Activated naive CD4-positive, alpha-beta T cell treated with Interleukin-2 at 50 U/mL for 16 hours (primary cell): ENCODE data around the gene SCAMP4.

ENCODE experiments used
- DNase-seq: peaks from one replicate; pipeline ENCODE4 v3.0.0-alpha.2; 2020

Gene SCAMP4

DNA sequence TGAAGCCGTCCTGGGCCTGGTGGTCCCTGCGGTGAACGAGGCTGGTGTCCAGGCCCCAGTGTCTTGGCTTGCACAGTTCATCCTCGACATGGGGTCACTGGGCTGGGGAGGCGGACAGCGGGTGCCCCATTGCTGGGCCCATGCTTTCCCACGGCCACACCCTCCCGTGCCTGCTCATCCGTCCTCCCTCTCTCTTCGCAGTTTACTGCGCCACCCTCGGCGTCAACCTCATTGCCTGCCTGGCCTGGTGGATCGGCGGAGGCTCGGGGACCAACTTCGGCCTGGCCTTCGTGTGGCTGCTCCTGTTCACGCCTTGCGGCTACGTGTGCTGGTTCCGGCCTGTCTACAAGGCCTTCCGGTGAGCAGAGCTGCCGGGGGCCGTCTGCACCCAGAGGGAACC lies 12.7 kb downstream of the SCAMP4 start:
- no peak for DNase-seq

DNA sequence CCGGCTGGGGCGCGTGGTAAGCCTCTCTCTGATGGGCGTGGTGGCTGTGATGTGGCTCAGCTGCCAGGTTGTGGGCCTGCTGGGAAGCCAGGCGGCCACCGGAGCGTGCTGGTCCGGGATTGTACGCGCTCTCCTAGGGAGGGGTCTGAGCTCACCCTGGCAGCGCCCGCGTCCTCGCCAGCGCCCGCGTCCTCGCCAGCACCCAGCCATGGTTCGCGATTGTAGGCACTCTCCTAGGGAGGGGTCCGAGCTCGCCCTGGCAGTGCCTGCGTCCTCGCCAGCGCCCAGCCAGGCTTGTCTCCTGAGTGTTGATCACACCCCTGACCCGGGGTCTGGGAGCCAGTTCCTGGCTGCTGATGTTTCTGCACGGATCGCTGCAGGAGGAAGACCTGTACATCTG lies 13.8 kb downstream of the SCAMP4 start:
- DNase-seq: no peak

DNA sequence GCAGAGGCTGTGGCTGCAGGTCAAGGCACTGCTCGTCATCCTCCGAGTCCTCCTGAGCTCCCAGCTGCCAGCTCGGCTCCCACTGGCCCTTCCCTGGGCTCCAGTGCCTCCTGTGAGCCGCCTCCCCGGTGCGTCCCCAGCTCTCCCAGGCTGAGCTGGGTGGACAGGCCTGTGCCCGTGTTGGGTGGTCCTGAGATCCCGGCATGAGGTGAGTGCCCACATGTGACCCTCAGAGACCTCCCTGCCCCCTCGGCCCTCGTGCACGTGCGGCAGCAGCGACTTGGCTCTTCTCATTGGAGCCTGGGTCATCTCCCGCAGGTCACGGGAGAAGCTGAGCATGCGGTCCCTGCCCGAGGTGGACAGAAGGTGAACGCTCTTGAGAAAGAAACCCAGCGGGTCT lies 15.4 kb downstream of the SCAMP4 start:
- no peak for DNase-seq

DNA sequence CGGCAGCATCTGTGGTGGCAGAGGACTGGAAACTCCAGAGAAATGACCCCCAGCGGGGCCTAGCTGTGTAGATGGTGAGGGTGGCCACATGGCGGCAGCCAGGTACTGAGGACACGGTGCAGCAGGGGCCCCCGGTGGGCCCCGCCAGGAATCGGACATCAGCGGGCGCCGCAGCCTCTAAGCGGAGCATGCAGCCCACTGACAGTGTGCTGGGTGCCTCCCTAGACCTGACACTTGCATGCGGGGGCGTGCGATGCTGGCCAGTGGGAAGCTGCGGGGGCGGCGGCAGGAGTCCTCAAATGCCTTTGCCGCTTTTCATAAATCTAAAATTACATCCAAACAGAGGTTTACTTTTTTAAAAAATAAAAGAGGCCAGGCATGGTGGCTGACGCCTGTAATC lies 16.1 kb downstream of the SCAMP4 start:
- DNase-seq: no peak

DNA sequence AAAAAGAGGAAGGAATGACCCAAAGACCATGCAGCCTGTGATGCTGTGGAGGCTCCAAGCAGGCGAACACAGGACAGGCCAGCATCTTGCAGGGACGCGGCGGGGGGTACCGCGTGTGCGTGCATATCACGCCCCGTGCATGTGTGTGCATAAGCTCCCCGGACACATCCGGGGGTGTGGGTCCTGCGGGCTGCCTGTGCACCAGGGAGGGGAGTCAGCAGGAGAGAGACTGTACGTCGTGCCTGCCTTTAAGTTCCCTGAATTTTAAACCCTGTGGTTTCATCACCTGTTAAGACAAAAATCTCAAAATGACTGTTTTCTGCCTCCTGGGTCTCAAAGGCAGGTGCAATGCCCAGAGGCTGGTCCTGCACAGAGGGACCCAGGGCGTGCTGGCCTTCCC lies 16.6 kb downstream of the SCAMP4 start:
- DNase-seq: no peak

DNA sequence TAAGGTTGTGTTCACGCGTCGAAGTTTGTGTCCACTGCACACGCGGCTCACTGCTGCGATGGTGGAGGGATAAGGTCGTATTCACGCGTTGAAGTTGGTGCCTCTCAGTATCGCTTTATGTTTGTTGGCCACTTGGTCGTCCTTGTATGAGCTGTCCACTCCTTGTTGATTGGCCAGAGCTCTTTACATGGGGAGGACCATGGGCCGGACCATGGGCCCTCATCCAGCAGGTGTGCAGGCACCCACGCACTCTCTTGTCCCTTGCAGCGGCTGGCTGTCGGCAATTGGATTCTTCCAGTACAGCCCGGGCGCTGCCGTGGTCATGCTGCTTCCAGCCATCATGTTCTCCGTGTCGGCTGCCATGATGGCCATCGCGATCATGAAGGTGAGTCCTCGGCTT lies 17.6 kb downstream of the SCAMP4 start:
- DNase-seq: no peak

DNA sequence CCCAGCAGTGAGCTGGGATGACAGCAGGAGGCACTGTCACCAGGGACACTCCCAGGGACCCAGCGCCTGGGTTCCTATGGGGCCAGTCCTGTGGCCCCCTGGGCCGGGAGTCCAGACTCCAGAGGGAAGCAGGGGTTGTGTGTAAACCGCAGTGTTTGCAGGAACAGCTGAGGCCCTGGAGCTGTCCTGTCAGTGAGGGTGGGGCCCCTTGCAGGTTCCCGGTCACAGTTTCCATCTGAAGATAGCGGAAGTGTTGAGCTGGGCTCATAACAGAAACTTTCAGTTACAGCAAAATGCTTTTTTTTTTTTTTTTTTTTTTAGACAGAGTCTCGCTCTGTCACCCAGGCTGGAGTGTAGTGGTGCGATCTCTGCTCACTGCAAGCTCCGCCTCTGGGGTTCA lies 18.1 kb downstream of the SCAMP4 start:
- peak; percentile 59 for DNase-seq

DNA sequence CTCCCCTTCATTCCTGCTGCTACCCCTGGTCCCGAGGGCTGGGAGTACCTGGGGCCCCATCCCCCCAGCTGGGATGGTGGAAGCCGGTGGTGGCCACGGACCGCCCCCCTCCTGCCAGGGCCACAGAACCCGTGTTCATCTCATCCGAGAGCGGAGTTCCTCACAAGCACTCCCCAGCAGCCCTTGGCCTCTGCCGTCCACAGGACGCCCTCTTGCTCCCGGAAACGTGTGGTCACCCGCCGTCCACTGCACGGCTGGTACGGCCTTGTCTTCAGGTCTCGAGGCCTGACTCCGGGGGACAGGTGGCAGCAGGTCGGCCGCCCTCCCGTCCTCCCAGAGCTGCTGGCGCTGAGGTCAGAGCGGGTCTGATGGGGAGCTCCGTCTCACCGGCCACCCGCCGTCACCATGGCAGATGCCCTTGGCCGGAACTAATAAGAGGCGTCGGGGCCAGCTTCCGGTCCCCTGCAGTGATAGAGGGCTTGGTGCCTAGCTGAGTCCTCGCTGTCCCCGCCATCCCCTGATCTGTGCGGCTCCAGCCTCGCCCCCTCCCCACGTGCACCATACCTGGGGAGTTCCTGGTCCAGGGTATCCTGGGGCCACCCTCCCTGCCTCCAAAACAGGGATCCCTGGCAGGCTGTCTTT lies 19.2 kb downstream of the SCAMP4 start:
- no peak for DNase-seq

DNA sequence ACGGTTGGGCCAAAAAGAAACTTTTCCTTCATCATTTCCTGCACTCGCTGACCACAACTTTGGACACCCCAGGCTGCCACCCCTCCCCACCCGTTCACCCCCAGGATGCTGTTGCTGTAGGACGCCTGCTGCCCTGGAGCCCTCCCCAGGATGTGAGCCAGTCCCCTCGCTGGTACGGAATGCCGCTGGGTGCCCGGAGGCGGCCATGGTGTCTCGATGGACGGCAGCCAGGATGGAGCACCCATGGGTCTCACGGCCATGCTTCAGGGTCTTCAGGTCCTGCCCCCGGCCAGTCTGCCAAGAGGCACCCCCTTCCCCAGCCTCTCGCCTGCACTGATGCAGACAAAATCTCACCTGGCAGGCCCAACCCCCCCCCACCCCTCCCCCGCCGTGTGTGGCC lies 20.3 kb downstream of the SCAMP4 start:
- DNase-seq: no peak

DNA sequence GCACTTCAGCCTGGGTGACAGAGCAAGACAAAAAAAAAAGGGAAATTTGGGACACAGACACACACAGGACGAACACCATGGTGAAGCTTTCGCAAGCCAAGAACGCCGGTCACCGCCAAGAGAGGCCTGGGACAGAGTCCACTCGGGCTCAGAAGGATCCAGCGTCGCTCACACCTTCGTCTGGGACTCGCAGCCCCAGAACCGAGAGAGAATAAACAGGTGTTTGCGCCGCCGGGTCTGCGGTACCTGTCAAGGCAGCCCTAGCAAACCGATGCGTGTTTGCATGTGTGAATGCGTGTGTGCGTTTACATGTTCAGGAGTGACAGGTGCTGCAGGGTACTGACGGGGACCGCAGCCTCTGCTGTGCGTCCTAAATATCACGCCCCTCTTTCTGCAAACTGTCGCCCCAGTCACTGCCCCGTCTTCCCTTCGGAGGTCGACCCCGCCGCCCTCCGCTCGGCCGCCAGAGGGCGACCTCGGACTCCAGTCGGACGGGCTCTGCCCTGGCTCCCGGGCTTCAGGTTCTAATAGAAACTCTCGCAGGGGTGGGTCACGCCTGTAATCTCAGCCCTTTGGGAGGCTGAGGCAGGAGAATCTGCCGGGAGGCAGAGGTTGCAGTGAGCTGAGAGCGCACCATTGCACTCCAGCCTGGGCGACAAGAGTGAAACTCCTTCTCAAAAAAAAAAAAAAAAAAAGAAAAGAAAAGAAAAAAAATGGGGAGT lies 24.0 kb downstream of the SCAMP4 start:
- peak; percentile 79 for DNase-seq

DNA sequence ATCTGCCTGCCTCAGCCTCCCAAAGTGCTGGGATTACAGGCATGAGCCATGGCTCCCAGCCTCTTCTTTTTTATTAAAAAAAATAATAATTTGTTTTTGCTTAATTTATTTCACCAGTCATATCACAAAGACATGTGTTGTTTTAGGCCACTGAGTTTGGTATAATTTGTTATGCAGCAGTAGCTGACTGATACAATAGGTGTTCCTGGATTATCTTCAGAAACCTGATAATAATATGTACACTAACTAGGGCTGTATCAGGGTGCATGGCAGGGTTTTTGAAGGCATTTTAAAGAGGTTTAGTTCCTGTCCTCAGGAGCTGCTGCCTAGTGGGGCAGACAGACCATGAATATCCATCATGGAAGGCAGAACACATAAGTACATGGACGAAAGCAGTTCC lies 26.2 kb downstream of the SCAMP4 start:
- DNase-seq: no peak

DNA sequence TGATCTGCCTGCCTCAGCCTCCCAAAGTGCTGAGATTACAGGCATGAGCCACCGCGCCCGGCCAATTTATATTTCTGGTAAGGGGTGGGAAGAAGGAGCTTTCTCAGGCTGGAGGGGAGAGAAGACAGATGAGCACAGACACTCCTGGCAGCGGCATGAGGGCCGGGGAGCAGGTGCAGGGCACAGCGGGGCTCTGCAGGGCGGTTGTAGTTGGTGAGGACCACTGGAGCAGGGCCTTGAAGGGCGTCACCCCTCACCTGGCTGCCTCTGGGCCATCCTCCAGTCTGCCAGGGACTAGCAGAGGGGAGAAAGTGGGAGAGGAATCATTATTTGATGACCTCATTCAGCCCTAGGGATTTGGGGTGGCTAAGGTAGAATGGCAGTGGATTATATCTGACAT lies 27.2 kb downstream of the SCAMP4 start:
- no peak for DNase-seq

DNA sequence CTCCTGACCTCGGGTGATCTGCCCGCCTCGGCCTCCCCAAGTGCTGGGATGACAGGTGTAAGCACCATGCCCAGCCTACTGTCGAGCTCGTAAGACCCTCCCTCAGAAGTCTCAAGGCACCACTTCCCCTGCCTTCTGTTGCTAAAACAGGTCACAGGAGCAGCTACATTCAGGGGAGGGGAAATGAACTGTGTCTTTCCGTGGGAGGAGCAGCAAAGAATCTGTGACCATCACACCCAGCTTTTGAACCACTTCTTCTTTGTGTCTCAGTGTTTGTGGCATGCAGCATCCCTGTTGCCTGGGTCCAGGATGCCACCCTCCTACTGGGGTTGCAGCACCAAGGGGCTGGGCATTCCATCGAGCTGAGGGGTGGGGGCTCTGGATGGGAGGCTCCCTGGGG lies 28.0 kb downstream of the SCAMP4 start:
- DNase-seq: no peak

DNA sequence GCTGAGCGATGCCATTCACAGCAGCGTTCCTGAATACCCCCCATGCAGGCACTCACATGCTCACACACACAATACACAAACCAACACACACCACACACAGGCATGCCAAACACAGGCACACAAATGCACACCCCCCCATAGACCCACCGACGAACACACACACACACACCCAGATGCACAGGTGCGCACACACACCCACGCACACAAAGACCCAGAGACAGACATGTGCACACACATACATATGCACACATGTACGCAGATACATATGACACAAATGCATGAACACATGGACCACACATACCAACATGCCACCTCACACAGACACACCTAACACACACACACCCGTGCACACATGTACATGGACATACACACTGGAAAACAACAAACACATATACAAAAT lies 28.7 kb downstream of the SCAMP4 start:
- DNase-seq: no peak

DNA sequence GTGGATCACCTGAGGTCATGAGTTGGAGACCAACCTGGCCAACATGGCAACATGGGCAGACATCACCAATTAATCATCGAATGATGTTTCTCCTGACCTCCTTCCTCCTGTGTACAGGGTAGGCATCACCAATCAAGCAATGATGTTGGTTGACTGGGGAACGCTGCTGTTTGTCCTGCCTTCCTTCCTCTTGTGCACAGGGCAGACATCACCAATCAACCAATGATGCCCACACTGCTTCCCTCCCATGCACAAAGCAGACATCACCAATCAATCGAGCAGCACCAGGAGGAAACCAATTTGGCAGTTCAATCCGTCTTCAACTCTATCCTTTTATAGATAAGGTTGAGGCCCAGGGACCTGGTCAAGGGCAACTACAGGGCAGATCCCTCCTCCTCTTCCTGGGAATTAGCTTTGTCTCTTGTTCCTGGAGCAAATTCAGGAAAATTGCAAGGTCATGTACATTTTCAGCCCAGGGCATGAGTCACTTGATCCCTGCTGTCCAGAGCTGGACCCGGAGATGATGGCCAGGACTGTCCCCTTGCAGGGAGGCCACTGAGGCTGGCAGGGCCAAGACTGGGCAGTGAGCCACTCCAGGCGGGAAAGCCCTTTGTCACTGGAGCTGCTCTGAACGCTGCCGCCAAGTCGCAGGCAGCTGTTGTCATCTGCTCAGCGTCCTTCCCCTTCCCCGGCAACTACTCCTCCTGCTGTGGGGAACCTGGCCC lies 30.4 kb downstream of the SCAMP4 start:
- peak; percentile 6 for DNase-seq

DNA sequence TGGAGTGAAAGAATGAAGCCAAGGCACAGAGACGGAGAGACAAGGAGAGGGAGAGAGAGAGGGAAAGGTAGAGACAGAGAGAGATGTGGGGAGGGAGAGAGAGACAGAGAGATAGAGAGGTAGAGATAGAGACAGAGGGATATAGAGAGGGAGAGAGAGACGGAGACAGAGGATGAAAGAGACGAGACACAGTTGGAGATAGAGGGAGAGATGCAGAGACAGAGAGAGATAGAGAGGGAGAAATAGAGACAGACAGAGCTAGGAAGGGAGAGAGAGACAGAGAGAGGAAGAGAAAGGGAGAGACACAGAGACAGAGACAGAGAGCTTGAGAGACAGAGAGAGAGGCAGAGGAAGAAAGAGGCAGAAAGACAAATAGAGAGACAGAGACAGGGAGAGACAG lies 31.2 kb downstream of the SCAMP4 start:
- DNase-seq: no peak

DNA sequence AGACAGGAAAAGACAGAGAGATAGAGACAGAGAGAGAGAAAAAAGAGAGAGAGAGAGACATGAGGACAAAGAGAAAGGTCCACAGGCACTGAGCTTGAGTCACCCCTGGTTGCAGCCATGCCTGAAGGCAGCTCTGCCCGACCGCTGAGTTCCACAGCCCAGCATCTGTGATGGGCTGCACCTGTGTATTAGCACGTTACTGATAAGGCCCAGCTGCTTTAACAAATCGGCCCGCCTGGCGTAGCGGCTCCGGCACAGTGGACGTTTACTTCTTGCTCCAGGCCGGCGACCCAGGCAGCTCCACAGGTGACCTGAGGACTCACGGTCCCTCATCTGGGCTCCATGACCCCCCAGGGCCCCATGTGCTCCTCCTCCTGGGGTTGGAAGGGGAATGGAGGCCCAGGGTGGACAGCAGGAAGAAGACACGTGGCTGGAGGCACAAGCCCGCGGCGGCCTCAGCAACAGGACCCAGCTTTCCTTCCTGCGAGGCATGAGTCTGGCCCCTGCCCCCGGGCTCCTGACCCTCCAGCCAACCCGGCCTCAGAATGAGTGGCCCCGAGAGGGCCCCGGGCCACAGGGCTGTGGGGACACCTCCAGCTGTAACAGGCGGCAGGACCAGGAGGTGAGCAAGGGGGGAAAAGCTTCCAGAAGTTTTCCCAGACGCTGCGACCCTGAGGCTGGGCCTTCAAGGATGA lies 31.9 kb downstream of the SCAMP4 start:
- no peak for DNase-seq

DNA sequence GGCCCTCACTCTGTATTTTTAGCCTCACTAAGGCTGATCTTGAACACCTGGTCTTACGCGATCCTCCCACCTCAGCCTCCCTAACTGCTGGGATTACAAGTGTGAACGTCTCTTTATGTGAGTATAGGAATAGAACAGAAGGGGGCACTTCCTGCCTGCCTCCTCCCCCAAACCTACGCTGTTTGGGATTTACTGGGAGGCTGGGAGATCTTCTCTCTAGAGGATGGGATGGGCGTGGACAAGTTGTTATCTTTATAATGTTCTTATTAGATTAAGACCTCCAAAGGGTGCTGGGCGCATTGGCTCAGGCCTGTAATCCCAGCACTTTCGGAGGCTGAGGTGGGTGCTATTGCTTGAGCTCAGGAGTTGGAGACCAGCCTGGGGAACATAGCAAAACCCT lies 32.9 kb downstream of the SCAMP4 start:
- DNase-seq: no peak

DNA sequence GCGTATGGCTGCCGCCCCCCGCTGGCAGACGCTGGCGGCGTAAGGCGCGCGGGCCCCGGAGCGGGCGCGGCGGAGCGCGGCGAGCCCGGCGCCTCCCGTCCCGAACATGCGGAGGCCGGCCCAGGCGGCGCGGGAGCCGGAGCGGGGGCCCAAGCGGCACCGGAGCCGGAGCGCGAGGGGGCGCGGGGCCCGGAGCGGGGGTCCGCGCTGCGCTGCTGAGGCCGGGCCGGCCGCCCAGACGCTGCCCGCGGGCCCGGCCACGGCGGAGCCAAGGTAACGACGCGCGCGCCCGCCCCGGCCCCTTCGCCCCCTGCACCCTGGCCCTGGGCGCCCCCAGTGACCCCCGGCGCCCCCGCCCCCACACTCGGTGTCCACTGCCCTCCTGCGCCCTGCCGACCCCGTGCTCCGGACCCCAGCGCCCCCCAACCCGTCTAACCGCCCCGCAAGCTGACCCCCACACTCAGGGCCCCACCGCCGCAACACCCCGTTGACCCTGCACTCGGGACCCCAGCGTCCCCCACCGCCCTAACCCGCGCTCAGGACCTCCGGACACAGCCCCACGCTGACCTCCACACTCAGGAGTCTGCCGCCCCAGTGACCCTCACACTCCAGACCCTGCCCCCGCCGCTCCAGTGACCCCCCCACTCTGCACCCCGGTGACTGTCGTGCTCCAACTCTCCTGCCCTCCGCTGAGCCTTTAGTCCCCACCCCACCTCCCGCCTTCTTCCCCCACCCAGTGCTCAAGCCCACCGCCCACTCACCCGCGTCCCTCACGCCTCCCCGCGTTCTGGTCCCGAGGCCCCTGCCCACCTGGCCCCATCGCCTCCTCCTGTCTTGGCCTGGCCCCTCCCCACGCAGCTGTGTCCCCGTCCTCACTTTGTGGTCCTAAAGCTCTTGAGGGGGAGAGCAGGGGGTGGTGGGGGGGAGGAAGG lies 36.2 kb downstream of the SCAMP4 start, which contains the start of gene CSNK1G2:
Gene CSNK1G2, plus strand, starts transcription at position 27 of the 932 bp plus-strand sequence. CDS start 28,601 bp downstream, outside the sequence.
- no peak for DNase-seq

DNA sequence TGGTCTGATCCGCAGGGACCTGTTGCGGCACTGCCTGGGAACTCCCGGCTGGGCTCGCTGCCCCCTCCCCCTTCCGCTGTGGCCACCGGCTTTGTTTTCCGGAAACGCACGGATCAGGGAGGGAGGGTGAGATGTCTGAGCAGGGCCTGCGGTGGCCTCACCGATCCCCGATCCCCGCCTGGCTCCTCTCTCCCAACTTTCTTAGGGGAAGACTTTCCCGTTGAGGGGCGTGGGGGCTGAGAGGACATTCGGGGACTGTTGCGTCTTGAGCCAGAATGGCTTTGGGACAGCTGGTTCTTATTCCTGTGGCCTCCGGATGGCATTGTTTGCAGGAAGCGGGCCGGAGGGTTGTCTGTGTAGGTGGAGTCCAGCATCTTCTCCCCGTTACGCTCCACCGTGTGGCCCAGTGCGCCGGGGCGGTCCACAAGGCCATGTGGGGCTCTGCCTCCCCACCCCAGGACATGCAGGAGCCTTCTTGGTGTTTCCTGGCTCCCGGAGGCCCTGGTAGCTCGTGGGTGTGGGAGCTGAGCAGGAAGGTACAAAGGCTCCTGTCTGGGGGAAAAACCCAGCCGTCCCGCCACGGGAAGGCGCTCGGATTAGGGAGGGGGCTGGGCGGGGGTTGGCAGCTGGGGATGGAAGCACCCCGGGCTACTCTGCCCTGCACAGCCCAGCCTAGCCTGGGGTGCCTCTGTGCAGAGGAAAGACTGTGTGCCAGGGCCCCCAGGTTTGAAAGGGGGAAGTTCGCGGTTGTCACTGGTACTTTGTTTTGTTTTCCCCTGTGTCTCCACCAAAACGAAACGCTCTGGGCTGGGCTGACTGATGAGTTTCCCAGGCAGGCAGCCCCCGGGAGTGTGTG lies 37.1 kb downstream of the SCAMP4 start:
- peak; percentile 77 for DNase-seq

DNA sequence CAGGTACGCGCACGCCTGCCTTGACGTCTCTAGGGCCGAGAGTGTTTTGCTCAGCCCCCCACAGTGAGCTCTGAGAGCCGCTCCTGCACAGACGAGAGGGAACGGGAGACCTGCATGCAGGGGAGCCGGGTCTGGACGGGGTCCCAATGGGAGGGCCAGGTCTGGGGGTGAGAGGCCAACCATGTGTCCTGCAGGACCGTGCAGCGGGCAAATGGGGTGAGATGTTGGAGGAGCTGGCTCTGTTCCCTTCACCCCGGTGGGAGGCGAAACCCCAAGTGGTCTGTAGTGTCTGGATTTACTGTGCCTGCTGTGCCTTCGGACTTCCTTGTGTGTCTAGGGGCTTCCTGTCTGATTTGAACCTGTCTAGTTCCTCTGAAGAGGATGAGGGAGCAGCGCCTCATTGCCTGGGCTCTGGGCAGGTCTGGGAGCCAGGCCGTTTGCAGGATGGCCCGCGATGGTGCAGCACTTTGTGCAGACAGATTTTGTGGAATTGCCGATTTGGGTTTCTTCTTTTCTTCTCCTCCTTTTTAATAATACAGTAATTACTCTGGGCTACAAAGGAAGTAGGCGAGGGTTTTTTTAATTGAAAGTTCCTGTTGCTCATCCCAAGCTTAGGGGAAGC lies 37.8 kb downstream of the SCAMP4 start:
- no peak for DNase-seq
